Activated CD8-positive, alpha-beta memory T cell treated with anti-CD3 and anti-CD28 coated beads, Interleukin-2, amount 10 ng/mL, durations not matched to agents 7 days and 5 days (primary cell): ENCODE data around the gene CDY2A. TPM values are rescaled to one million over a fixed set of nuclear protein-coding genes. Genes with fewer than 3 reads are reported as not detected.
"Not testable (repeated sequence)": the region's sequence is repeated elsewhere in the genome, so short reads cannot be mapped to it uniquely, and the experiment has no call there.

Experiments
- ATAC-seq: fragments of 150-1000 bp; cut with Tn5 transposase; one replicate; pipeline ENCODE4 v1.10.0; 2021; ENCODE audit warnings: moderate library complexity
- CTCF ChIA-PET: fragments of 350-600 bp; sonication (Branson Sonifier 250); formaldehyde crosslinking; loops from one replicate; lab custom pipeline; 2021; ENCODE audit warnings: antibody characterized with exemption; lab: Charles Lee
- DNase-seq: peaks from one replicate; pipeline ENCODE4 v3.0.0-alpha.2; 2020
- H3K27ac Mint-ChIP-seq: one replicate; pipeline ENCODE4 v1.8.0; 2021; ENCODE audit warnings: mild to moderate bottlenecking, mixed read lengths
- H3K27me3 Mint-ChIP-seq: one replicate; pipeline ENCODE4 v1.8.0; 2021; ENCODE audit warnings: mixed read lengths
- H3K36me3 Mint-ChIP-seq: one replicate; pipeline ENCODE4 v1.8.0; 2021; ENCODE audit warnings: mild to moderate bottlenecking, mixed read lengths
- H3K4me1 Mint-ChIP-seq: one replicate; pipeline ENCODE4 v1.8.0; 2021; ENCODE audit warnings: mixed read lengths
- H3K4me3 Mint-ChIP-seq: one replicate; pipeline ENCODE4 v1.8.0; 2021; ENCODE audit warnings: mild to moderate bottlenecking, moderate library complexity, mixed read lengths
- H3K9me3 Mint-ChIP-seq: one replicate; pipeline ENCODE4 v1.8.0; 2022; ENCODE audit warnings: low read depth, mixed read lengths
- total RNA-seq, 2 experiments: library from RNA; stranded (reverse); gene quantifications; one replicate each; pipeline ENCODE4 v1.2.3, GENCODE V29; 2021

CDY2A gene
- not detected for total RNA-seq

GRCh38 chrY:18025487-18025886 lies at the start of gene CDY2A:
Gene CDY2A, plus strand, starts transcription at chrY:18025787. Its CDS starts 328 bp downstream, at chrY:18026115.
- DNase-seq, H3K36me3 Mint-ChIP-seq, H3K27ac Mint-ChIP-seq, H3K4me1 Mint-ChIP-seq, H3K4me3 Mint-ChIP-seq, H3K27me3 Mint-ChIP-seq, H3K9me3 Mint-ChIP-seq, ATAC-seq, CTCF ChIA-PET: not testable (repeated sequence)

- H3K27me3 Mint-ChIP-seq, DNase-seq, H3K36me3 Mint-ChIP-seq, H3K9me3 Mint-ChIP-seq, ATAC-seq, H3K4me1 Mint-ChIP-seq, H3K27ac Mint-ChIP-seq, CTCF ChIA-PET, H3K4me3 Mint-ChIP-seq: not testable (repeated sequence)
Measured at GRCh38 chrY:17997586-17997985, 28.0 kb upstream of the CDY2A start.

- DNase-seq, H3K36me3 Mint-ChIP-seq, H3K27ac Mint-ChIP-seq, H3K27me3 Mint-ChIP-seq, CTCF ChIA-PET, H3K4me3 Mint-ChIP-seq, H3K9me3 Mint-ChIP-seq, H3K4me1 Mint-ChIP-seq, ATAC-seq: not testable (repeated sequence)
Measured at GRCh38 chrY:17998266-17998665, 27.3 kb upstream of the CDY2A start.

- CTCF ChIA-PET, H3K4me1 Mint-ChIP-seq, H3K27me3 Mint-ChIP-seq, H3K27ac Mint-ChIP-seq, H3K36me3 Mint-ChIP-seq, H3K9me3 Mint-ChIP-seq, DNase-seq, H3K4me3 Mint-ChIP-seq, ATAC-seq: not testable (repeated sequence)
Measured at GRCh38 chrY:18023897-18024296, 1.7 kb upstream of the CDY2A start.

- H3K9me3 Mint-ChIP-seq, CTCF ChIA-PET, ATAC-seq, H3K27me3 Mint-ChIP-seq, H3K27ac Mint-ChIP-seq, H3K36me3 Mint-ChIP-seq, H3K4me1 Mint-ChIP-seq, DNase-seq, H3K4me3 Mint-ChIP-seq: not testable (repeated sequence)
Measured at GRCh38 chrY:18028845-18029244, 3.3 kb downstream of the CDY2A start.

GRCh38 chrY:18030178-18030577 lies 4.6 kb downstream of the CDY2A start:
- H3K9me3 Mint-ChIP-seq, H3K27ac Mint-ChIP-seq, H3K4me3 Mint-ChIP-seq, H3K4me1 Mint-ChIP-seq, H3K27me3 Mint-ChIP-seq, ATAC-seq, DNase-seq, CTCF ChIA-PET, H3K36me3 Mint-ChIP-seq: not testable (repeated sequence)

- H3K27ac Mint-ChIP-seq, DNase-seq, H3K4me1 Mint-ChIP-seq, H3K27me3 Mint-ChIP-seq, H3K36me3 Mint-ChIP-seq, CTCF ChIA-PET, H3K9me3 Mint-ChIP-seq, ATAC-seq, H3K4me3 Mint-ChIP-seq: not testable (repeated sequence)
Measured at GRCh38 chrY:18034100-18034814, 8.7 kb downstream of the CDY2A start.

GRCh38 chrY:18034864-18035263 lies 9.3 kb downstream of the CDY2A start:
- H3K9me3 Mint-ChIP-seq, H3K27me3 Mint-ChIP-seq, H3K4me1 Mint-ChIP-seq, H3K27ac Mint-ChIP-seq, DNase-seq, ATAC-seq, CTCF ChIA-PET, H3K4me3 Mint-ChIP-seq, H3K36me3 Mint-ChIP-seq: not testable (repeated sequence)

GRCh38 chrY:18044990-18045389 lies 19.4 kb downstream of the CDY2A start:
- CTCF ChIA-PET, H3K27ac Mint-ChIP-seq, ATAC-seq: not testable (repeated sequence)

GRCh38 chrY:18048149-18049040 lies 22.8 kb downstream of the CDY2A start:
- H3K4me3 Mint-ChIP-seq, H3K9me3 Mint-ChIP-seq, H3K4me1 Mint-ChIP-seq, H3K27me3 Mint-ChIP-seq, H3K36me3 Mint-ChIP-seq, ATAC-seq, DNase-seq, CTCF ChIA-PET, H3K27ac Mint-ChIP-seq: not testable (repeated sequence)

More at GRCh38 chrY:18044990-18045389, 19.4 kb downstream of the CDY2A start:
- H3K27me3 Mint-ChIP-seq, DNase-seq, H3K4me1 Mint-ChIP-seq, H3K36me3 Mint-ChIP-seq, H3K4me3 Mint-ChIP-seq, H3K9me3 Mint-ChIP-seq: not testable (repeated sequence)

- CTCF ChIA-PET, H3K27me3 Mint-ChIP-seq, H3K27ac Mint-ChIP-seq, DNase-seq, H3K4me3 Mint-ChIP-seq, H3K4me1 Mint-ChIP-seq, H3K36me3 Mint-ChIP-seq, H3K9me3 Mint-ChIP-seq, ATAC-seq: not testable (repeated sequence)
Measured at GRCh38 chrY:18049061-18049460, 23.5 kb downstream of the CDY2A start.

- not testable (repeated sequence) for H3K36me3 Mint-ChIP-seq
Measured at GRCh38 chrY:18056473-18056872, 30.9 kb downstream of the CDY2A start.

GRCh38 chrY:18073464-18073863 lies 47.9 kb downstream of the CDY2A start:
- H3K27ac Mint-ChIP-seq: not testable (repeated sequence)

More at GRCh38 chrY:18056473-18056872, 30.9 kb downstream of the CDY2A start:
- H3K4me1 Mint-ChIP-seq, H3K4me3 Mint-ChIP-seq, ATAC-seq, H3K27ac Mint-ChIP-seq, H3K27me3 Mint-ChIP-seq, CTCF ChIA-PET, H3K9me3 Mint-ChIP-seq, DNase-seq: not testable (repeated sequence)

More at GRCh38 chrY:18073464-18073863, 47.9 kb downstream of the CDY2A start:
- H3K4me3 Mint-ChIP-seq, H3K4me1 Mint-ChIP-seq, H3K36me3 Mint-ChIP-seq, CTCF ChIA-PET, ATAC-seq, H3K9me3 Mint-ChIP-seq, H3K27me3 Mint-ChIP-seq, DNase-seq: not testable (repeated sequence)
